K562 (cell line): ENCODE results near the gene ZNF143. TPM values are rescaled to one million over a fixed set of nuclear protein-coding genes. Genes with fewer than 3 reads are reported as not detected.
"Not testable (repeated sequence)": the region's sequence is repeated elsewhere in the genome, so short reads cannot be mapped to it uniquely, and the experiment has no call there.

Experiments used
- ATAC-seq: fragments of 200-7000 bp; cut with Tn5 transposase; 3 replicates; pipeline ENCODE4 v1.9.1; 2020; ENCODE audit warnings: moderate library complexity
- BruUV-seq: library from RNA; stranded (reverse); fragments of 400-500 nt; replicated peaks from 2 replicates; lab custom pipeline; 2021; lab: Mats Ljungman, UMichigan
- CTCF ChIA-PET: fragments of 300-600 bp; formaldehyde crosslinking; extraction: SDS; loops from one replicate; lab custom pipeline; 2021; ENCODE audit warnings: low intra/inter-chr PET ratio; lab: Yijun Ruan, JAX
- POLR2A ChIA-PET: fragments of 300-600, 350-650 bp; sonication (Branson Sonifier 250); formaldehyde crosslinking; extraction: SDS; loops from one replicate; lab custom pipeline; 2021; ENCODE audit warnings: antibody characterized with exemption, inconsistent platforms; lab: Yijun Ruan, JAX
- DNase-seq, 4 experiments: peaks; one replicate each; pipeline versions ENCODE4 v3.0.0 to v3.0.0-alpha.2; 2011 to 2018; ENCODE audit warnings: low spot score in 3 of 4, mixed read lengths in 3 of 4; ENCODE audit errors: extremely low read depth in 1 of 4
- FAIRE-seq: peaks from 2 replicates; lab custom pipeline; 2011; peaks lifted over from hg19 to GRCh38; lab: Jason Lieb, UNC
- H2AFZ ChIP-seq: 2 replicates; pipeline ENCODE4 v1.6.0; 2011; ENCODE audit warnings: low read depth, low read length, control low read depth, inconsistent platforms
- H3K27ac ChIP-seq: fragments of 200-600 bp; 3 replicates; pipeline ENCODE4 v1.8.0; 2011; ENCODE audit warnings: low read depth, mild to moderate bottlenecking, control low read depth, inconsistent platforms, low read length, moderate library complexity, mixed read lengths; ENCODE audit errors: extremely low read depth
- H3K27me3 ChIP-seq, 2 experiments: fragments of 300-600 bp in 1 of 2; 2 replicates in 1 of 2; 3 replicates in 1 of 2; pipeline versions ENCODE4 v1.6.0 to v1.8.0; 2011; ENCODE audit warnings: inconsistent platforms in 2 of 2, low read length in 2 of 2, mild to moderate bottlenecking in 1 of 2, mixed read lengths in 1 of 2, moderate library complexity in 1 of 2; ENCODE audit not compliant: control insufficient read depth in 2 of 2, insufficient read depth in 2 of 2
- H3K36me3 ChIP-seq: fragments of 300-600 bp; 3 replicates; pipeline ENCODE4 v1.8.0; 2011; ENCODE audit warnings: mild to moderate bottlenecking, low read length, inconsistent platforms; ENCODE audit not compliant: control insufficient read depth, insufficient read depth
- H3K4me1 ChIP-seq, 2 experiments: fragments of 200-600 bp in 1 of 2; replicated peaks in 1 of 2; 2 replicates in 1 of 2; 3 replicates in 1 of 2; pipeline versions ENCODE4 v1.5.1 to v1.8.0; 2011; ENCODE audit warnings: inconsistent platforms in 2 of 2, low read length in 2 of 2, mild to moderate bottlenecking in 1 of 2, mixed read lengths in 1 of 2, moderate library complexity in 1 of 2; ENCODE audit not compliant: control insufficient read depth in 2 of 2, insufficient read depth in 2 of 2
- H3K4me2 ChIP-seq: 2 replicates; pipeline ENCODE4 v1.6.1; 2011; ENCODE audit warnings: low read length, control low read depth, inconsistent platforms, mixed read lengths; ENCODE audit not compliant: insufficient read depth
- H3K4me3 ChIP-seq: fragments of 200-600 bp; sonication (generic), shearing (Covaris generic); 2 replicates; pipeline ENCODE4 v1.5.1; 2016; ENCODE audit warnings: control low read depth, inconsistent platforms
- H3K79me2 ChIP-seq: fragments of 200-600 bp; 3 replicates; pipeline ENCODE4 v1.8.0; 2011; ENCODE audit warnings: low read length, inconsistent platforms; ENCODE audit not compliant: control insufficient read depth, insufficient read depth
- H3K9ac ChIP-seq, 2 experiments: 2 replicates each; pipeline versions ENCODE4 v1.6.0 to v1.6.1; 2011; ENCODE audit warnings: low read depth in 2 of 2, low read length in 2 of 2, control low read depth in 1 of 2, inconsistent platforms in 1 of 2, mild to moderate bottlenecking in 1 of 2, mixed read lengths in 1 of 2; ENCODE audit not compliant: insufficient read depth in 1 of 2
- H3K9me1 ChIP-seq: one replicate; pipeline ENCODE4 v1.6.0; 2011; ENCODE audit warnings: inconsistent platforms, mild to moderate bottlenecking, low read length, moderate library complexity; ENCODE audit not compliant: control insufficient read depth, insufficient read depth
- H3K9me3 ChIP-seq: replicated peaks from 2 replicates; pipeline ENCODE4 v1.5.1; 2011; ENCODE audit warnings: low read depth, low read length, inconsistent platforms; ENCODE audit not compliant: control insufficient read depth, insufficient read depth
- H4K20me1 ChIP-seq: replicated peaks from 2 replicates; pipeline ENCODE4 v1.6.1; 2011; ENCODE audit warnings: low read length, inconsistent platforms, mixed read lengths; ENCODE audit not compliant: control insufficient read depth, insufficient read depth
- KDM1A ChIP-seq, 2 experiments: fragments of 450-650 bp; IDR thresholded peaks; 2 replicates each; pipeline ENCODE4 v1.6.1; 2016; ENCODE audit warnings: mild to moderate bottlenecking in 2 of 2
- WGBS: fragments of 100-300 bp; shearing (Covaris generic); methylation state at CpG from one replicate; pipeline ENCODE4 v1.1.6; 2016; ENCODE audit warnings: low coverage, mixed read lengths; ENCODE audit not compliant: insufficient coverage; ENCODE audit errors: missing lambda C conversion rate; 5-methylcytosine and 5-hydroxymethylcytosine counted together
- in situ Hi-C: fragments of 300-500 bp; cut with MboI; formaldehyde crosslinking; loops from 4 replicates; pipeline ENCODE4 v1.15.0; 2018; ENCODE audit warnings: inconsistent platforms, mixed read lengths
- intact Hi-C: fragments of 100-400 bp; cut with micrococcal nuclease; formaldehyde crosslinking; loops from 2 replicates; pipeline ENCODE4 v1.14.2; 2022
- polyA plus RNA-seq, 8 experiments: library from polyadenylated mRNA; depleted of rRNA in 4 of 8; stranded (reverse) in 5 of 8; unstranded in 3 of 8; fragments of >200 nt; fragmentation: Nextera tagmentation in 2 of 8; fragmentation: Illumina TruSeq in 1 of 8; extraction: Ambion mirVana in 2 of 8; extraction: Trizol in 1 of 8; gene quantifications; 2 replicates each; pipeline versions ENCODE4 v1.2.1 to v1.2.3, GENCODE V29; 2011 to 2014; ENCODE audit warnings: inconsistent platforms in 1 of 8, missing spikeins in 1 of 8
- total RNA-seq, 7 experiments: library from RNA; depleted of rRNA in 6 of 7; stranded (reverse); fragments of >200 nt in 6 of 7; fragmentation: Illumina TruSeq in 2 of 7; extraction: Trizol in 2 of 7; gene quantifications; 2 replicates each; pipeline versions ENCODE4 v1.2.1 to v1.2.3, GENCODE V29; 2011 to 2021; ENCODE audit warnings: low replicate concordance in 1 of 7
- TF ChIP-seq, protein P1 (sequence below): fragments of 250-450 bp; sonication (Bioruptor Pico); IDR thresholded peaks from 2 replicates; pipeline ENCODE4 v1.8.0; 2022; ENCODE audit warnings: inconsistent platforms, mild to moderate bottlenecking, moderate library complexity, borderline replicate concordance

The ZNF143 gene
- total and polyA plus RNA-seq, 9 of the 15 experiments (the other 6 are each of a cell fraction or from before 2014, with no cell fraction given), result 18.4 to 58.5 (median 27.1) TPM

DNA sequence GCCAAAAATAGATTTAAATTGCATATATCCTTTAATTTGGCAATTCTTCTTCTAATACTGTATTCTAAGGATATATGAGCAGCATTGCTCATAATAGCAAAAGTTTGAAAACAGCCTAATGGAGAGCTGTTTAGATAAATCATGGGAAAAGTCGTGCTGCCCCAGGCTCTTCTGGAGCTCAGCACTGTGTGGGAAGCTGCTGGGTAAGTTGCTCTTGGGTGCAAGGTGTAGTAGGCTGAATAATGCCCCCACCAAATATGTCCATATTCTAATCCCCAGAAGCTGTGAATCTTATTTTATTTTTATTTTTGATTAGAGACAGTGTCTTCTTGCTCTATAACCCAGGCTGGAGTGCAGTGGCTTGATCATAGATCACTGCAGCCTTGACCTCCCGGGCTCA is 77.7 kb downstream of the ZNF143 start:
- no peak overlapping the region for H3K4me3 ChIP-seq
- DNase-seq, result no peak
- no peak for FAIRE-seq
- no peak overlapping the region for H3K27ac ChIP-seq
- H3K9me3 ChIP-seq, result no peaks in the 10 kb centered on the region
- no peaks in the 10 kb centered on the region for H4K20me1 ChIP-seq
- BruUV-seq, result no TSS peak
- ChIA-PET CTCF (no interaction called here), POLR2A (interaction anchor here (0.9 to 2.2 kb wide), 6 partner anchors 9 to 75 kb away, joined by 4 to 18 read pairs (median 5); no protein-coding TSS in a partner anchor)
- intact Hi-C loops, result no loop called here
- no peaks in the 10 kb centered on the region for H3K9me1 ChIP-seq
- peaks cover 0 to 3% of the 10 kb centered on the region in 2 experiments; a peak in 1 of 5 replicates for H3K4me1 ChIP-seq
- no peaks in the 10 kb centered on the region for H3K36me3 ChIP-seq
- no peaks in the 10 kb centered on the region for H3K79me2 ChIP-seq
- ATAC-seq, result peak; percentile 38; the same call in 1 of the 3 replicates
- H3K27me3 ChIP-seq, result no peaks in the 10 kb centered on the region
- in situ Hi-C loops, result loop anchor here (5.0 kb wide), 2 partner anchors 34 to 209 kb away; partner anchors contain the start of gene WEE1
- H2AFZ ChIP-seq, result no peak overlapping the region
- TF ChIP-seq, protein P1, sequence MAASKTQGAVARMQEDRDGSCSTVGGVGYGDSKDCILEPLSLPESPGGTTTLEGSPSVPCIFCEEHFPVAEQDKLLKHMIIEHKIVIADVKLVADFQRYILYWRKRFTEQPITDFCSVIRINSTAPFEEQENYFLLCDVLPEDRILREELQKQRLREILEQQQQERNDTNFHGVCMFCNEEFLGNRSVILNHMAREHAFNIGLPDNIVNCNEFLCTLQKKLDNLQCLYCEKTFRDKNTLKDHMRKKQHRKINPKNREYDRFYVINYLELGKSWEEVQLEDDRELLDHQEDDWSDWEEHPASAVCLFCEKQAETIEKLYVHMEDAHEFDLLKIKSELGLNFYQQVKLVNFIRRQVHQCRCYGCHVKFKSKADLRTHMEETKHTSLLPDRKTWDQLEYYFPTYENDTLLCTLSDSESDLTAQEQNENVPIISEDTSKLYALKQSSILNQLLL, result no peak
- H3K4me2 ChIP-seq, result no peak overlapping the region
- 39% methylated on average over 2 of the region's 2 CpGs for WGBS
- H3K9ac ChIP-seq, result no peak overlapping the region

DNA sequence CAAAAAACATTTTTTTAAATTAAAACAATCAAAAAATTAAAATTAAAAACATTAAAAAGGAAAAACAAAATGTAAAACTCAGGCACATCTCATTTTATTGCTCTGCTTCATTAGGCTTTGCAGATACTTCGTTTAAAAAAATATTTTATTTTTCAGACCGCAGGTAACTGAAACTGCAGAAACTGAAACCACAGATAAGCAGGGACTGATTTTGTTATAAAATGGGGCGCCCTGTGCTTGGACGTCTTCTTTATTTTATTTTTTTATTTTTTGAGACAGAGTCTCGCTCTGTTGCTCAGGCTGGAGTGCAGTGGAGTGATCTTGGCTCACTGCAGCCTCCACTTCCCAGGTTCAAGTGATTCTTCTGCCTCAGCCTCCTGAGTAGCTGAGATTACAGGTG is 88.4 kb downstream of the ZNF143 start:
- H3K27ac ChIP-seq, H3K9ac ChIP-seq, H4K20me1 ChIP-seq, intact Hi-C loops, H3K36me3 ChIP-seq, CTCF ChIA-PET, H3K4me2 ChIP-seq, BruUV-seq, FAIRE-seq, ATAC-seq, DNase-seq, H3K9me3 ChIP-seq, H3K79me2 ChIP-seq, in situ Hi-C loops, POLR2A ChIA-PET, H3K4me3 ChIP-seq, H3K27me3 ChIP-seq, H3K9me1 ChIP-seq: not testable (repeated sequence)
- WGBS, result 60% methylated on average over 5 of the region's 5 CpGs
- Histone ChIP-seq H2AFZ (peak overlapping the region; percentile 88; the same call in 1 of the 2 replicates), H3K4me1 (peaks cover 26 to 30% of the 10 kb centered on the region in 2 experiments; a peak in 4 of 5 replicates)
- 0 out of 4 replicates have a peak, but pooled peaks have one; percentile 10 to 24 for TF ChIP-seq KDM1A (IDR thresholded peaks at IDR 0.05)
